SK-N-SH treated with all-trans-retinoic acid at 6 μM for 48 hours (cell line): ENCODE data around the gene ST8SIA1.

Experiments
- ARNTL ChIP-seq: fragments of 450-650 bp; formaldehyde crosslinking; IDR thresholded peaks from 2 replicates; pipeline ENCODE4 v1.5.0; 2020; ENCODE audit warnings: low read depth, mild to moderate bottlenecking, moderate library complexity, borderline replicate concordance
- ZFP30 ChIP-seq: fragments of 450-650 bp; formaldehyde crosslinking; IDR thresholded peaks from 2 replicates; pipeline ENCODE4 v1.5.0; 2022; ENCODE audit warnings: mild to moderate bottlenecking, moderate library complexity

DNA sequence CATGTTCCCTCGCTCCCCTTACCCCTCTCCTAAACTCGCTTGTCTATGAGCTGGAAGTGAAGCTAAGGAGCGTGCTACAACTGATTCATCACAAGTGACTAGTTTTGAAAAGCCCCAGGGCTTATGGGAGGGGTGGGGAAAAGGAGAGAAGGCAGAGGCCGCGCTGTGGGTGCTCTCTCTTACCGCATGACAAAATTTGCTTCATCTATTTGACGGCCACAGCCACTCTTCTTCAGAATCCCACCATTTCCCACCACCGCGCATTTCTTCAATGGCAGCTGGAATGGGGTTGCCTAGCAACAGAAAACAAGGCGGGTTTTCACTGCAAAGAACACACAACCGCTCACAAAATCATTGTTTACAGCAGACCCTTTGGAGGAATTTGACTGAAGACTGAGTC is 79.4 kb downstream of the ST8SIA1 start:
- no peak for TF ChIP-seq ARNTL (CRISPR knock-in tag)
- no peak for TF ChIP-seq ZFP30
